ENCODE measurements around the gene EVA1A. TPM values are rescaled to one million over a fixed set of nuclear protein-coding genes. Genes with fewer than 3 reads are reported as not detected.

EVA1A gene
- polyA plus RNA-seq, 4 donors = 13.8 to 18.3 (median 15.6) TPM

- DNase-seq (ENCODE audit: low read depth in 4 of 4, low spot score in 3 of 4) = no peak
These were observed 14.8 kb downstream of the EVA1A start for GRCh38 chr2:75545922-75546321.

- no peak for DNase-seq (ENCODE audit: low read depth in 4 of 4, low spot score in 3 of 4)
These were observed 15.4 kb downstream of the EVA1A start for GRCh38 chr2:75545387-75545786.

- no peak for DNase-seq (ENCODE audit: low read depth in 4 of 4, low spot score in 3 of 4)
These were observed 17.3 kb downstream of the EVA1A start for GRCh38 chr2:75543446-75543845.

- DNase-seq (ENCODE audit: low read depth in 4 of 4, low spot score in 3 of 4) = no peak
These were observed 19.3 kb downstream of the EVA1A start for GRCh38 chr2:75541430-75541829.

GRCh38 chr2:75540994-75541393, 19.7 kb downstream of the EVA1A start:
- no peak for DNase-seq (ENCODE audit: low read depth in 4 of 4, low spot score in 3 of 4)

- DNase-seq (ENCODE audit: low read depth in 4 of 4, low spot score in 3 of 4) = peak in 2 of 4 donors; percentile 28 to 37
These were observed 20.6 kb downstream of the EVA1A start for GRCh38 chr2:75539955-75540716.

GRCh38 chr2:75538521-75539490, 21.9 kb downstream of the EVA1A start:
- DNase-seq (ENCODE audit: low read depth in 4 of 4, low spot score in 3 of 4) = no peak

- no peak for DNase-seq (ENCODE audit: low read depth in 4 of 4, low spot score in 3 of 4)
These were observed 23.1 kb downstream of the EVA1A start for GRCh38 chr2:75537658-75538057.

- DNase-seq (ENCODE audit: low read depth in 4 of 4, low spot score in 3 of 4) = no peak
These were observed 27.6 kb downstream of the EVA1A start for GRCh38 chr2:75533135-75533534.

- no peak for DNase-seq (ENCODE audit: low read depth in 4 of 4, low spot score in 3 of 4)
These were observed 28.3 kb downstream of the EVA1A start for GRCh38 chr2:75532488-75532887.

- DNase-seq (ENCODE audit: low read depth in 4 of 4, low spot score in 3 of 4) = no peak
These were observed 32.3 kb downstream of the EVA1A start for GRCh38 chr2:75528221-75528977.

- no peak for DNase-seq (ENCODE audit: low read depth in 4 of 4, low spot score in 3 of 4)
These were observed 33.1 kb downstream of the EVA1A start for GRCh38 chr2:75527676-75528075.

- no peak for DNase-seq (ENCODE audit: low read depth in 4 of 4, low spot score in 3 of 4)
These were observed 33.9 kb downstream of the EVA1A start for GRCh38 chr2:75526842-75527241.

GRCh38 chr2:75525434-75526310, 35.1 kb downstream of the EVA1A start:
- DNase-seq (ENCODE audit: low read depth in 4 of 4, low spot score in 3 of 4) = no peak

- no peak for DNase-seq (ENCODE audit: low read depth in 4 of 4, low spot score in 3 of 4)
These were observed 36.3 kb downstream of the EVA1A start for GRCh38 chr2:75524276-75524911.

GRCh38 chr2:75523313-75524275, 37.1 kb downstream of the EVA1A start:
- no peak for DNase-seq (ENCODE audit: low read depth in 4 of 4, low spot score in 3 of 4)

- no peak for DNase-seq (ENCODE audit: low read depth in 4 of 4, low spot score in 3 of 4)
These were observed 38.0 kb downstream of the EVA1A start for GRCh38 chr2:75522543-75523312.

All from right renal pelvis (tissue), 4 donors.